T-helper 2 cell treated with Interferon-gamma antibody and Interleukin-4, amounts not matched to agents 100 ng/mL and 5 ng/mL, for 36 hours (primary cell): ENCODE measurements around the gene DUS4L. TPM values are rescaled to one million over a fixed set of nuclear protein-coding genes. Genes with fewer than 3 reads are reported as not detected.
"Not testable (repeated sequence)": the region's sequence is repeated elsewhere in the genome, so short reads cannot be mapped to it uniquely, and the experiment has no call there.

ENCODE experiments used
- intact Hi-C: fragments of 100-400 bp; cut with micrococcal nuclease; formaldehyde crosslinking; loops from one replicate; pipeline ENCODE4 v1.15.1; 2023
- total RNA-seq: library from RNA; stranded (reverse); gene quantifications from 2 replicates; pipeline ENCODE4 v1.2.3, GENCODE V29; 2022

Gene DUS4L, protein sequence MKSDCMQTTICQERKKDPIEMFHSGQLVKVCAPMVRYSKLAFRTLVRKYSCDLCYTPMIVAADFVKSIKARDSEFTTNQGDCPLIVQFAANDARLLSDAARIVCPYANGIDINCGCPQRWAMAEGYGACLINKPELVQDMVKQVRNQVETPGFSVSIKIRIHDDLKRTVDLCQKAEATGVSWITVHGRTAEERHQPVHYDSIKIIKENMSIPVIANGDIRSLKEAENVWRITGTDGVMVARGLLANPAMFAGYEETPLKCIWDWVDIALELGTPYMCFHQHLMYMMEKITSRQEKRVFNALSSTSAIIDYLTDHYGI
- total RNA-seq, result 10.2 and 10.4 TPM in 2 replicates

DNA sequence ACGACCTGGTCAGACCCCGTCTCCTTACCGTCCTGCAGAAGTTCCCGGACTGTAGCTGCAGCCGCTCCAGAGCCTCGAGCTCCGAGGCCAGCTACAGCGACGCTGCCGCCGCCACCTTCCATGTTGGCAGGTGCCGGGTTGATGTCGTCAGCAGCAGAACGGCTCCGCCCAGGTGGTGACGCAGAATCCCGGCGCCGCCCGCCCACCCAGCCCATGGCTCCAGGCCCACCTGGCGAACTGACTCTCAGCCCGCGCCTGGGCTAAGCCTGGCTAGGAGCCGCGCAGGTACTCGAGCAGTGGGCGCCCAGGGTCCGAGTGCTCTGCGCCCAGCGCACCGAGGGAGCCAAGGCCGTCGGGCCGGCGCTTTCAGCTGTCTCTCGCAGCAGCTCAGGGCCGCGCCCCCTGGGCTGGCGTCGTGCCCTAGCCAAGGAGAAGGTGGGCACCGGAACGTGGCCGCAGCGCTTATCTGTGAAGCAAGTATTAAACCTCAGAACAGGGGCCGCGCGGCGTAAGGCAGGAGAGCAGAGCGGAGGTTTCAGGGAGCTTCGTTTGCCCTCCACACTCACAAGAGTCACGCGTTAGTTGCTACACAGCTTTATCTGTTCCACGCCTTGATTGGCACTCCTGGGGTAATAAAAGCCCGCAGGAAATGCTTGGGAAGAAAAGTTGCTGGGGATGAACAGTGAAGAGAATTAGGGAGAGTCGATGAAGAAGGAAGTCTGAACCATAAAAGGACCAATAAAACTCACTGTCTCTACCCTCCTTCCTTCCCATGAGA is at the start of gene DUS4L, which contains the start of gene COG5:
DUS4L (plus strand) TSS at position 197 of the 778 bp plus-strand sequence. CDS start 3,100 bp downstream, outside the sequence.
COG5 (minus strand) TSS at position 146 of the 778 bp plus-strand sequence; CDS start at position 122, 24 bp downstream.
- intact Hi-C loops, result loop anchor here (1.0 to 5.0 kb wide), 7 partner anchors 16 to 1003 kb away; partner anchors contain the start of genes BCAP29, DLD, DNAJB9 and THAP5

DNA sequence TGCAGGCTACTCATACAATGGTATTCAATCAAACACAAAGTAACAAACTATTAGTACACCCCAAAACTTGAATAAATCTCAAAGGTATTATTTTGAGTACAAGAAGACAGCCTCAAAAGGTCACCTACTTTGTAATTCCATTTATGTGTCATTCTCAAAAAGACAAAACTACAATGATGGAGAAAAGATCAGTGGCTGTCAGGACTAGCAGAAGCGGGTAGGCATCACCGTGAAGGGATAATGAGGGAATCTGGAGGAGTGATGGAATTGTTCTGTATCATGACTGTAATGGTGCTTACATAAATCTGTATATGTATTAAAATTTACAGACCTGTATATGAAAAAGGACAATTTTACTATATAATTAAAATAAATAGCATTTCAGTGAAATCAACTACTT is 37.1 kb upstream of the DUS4L start:
- intact Hi-C loops, result no loop called here

DNA sequence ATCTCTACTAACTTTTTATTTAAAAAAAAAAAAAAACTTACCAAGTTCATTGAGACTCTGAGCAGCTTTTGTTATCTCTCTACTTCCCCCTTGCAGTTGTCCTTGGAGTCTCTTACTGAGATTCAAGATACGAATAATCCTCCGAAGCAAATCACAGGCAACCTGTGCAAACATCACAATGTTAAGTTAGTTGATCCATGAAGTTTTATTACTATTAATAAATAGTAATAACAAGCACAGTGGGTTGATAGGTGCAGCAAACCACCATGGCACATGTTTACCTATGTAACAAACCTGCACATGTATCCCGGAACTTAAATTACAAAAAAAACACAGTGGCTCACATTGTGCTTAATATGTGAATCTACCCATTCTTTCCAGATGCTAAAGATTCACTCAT is 36.6 kb upstream of the DUS4L start:
- intact Hi-C loops, result no loop called here

DNA sequence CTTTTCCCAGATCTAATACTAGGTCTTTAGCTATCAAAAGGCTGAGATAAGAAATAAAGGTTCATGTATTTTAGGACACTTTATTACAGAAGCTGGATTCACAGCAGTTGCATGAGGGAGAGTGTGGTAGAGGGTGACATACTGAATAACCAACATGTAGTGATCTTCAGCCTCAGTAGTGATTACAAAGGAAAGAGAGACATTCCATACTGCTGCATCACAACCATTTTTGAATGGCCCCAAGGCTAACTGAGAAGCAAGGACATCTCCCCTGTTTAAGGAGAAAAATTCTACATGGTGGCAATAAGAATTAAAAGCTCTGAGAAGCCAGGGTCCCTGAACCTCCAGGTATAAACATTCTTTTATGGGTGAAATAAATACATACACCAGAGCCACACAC is 35.3 kb upstream of the DUS4L start:
- intact Hi-C loops, result no loop called here

DNA sequence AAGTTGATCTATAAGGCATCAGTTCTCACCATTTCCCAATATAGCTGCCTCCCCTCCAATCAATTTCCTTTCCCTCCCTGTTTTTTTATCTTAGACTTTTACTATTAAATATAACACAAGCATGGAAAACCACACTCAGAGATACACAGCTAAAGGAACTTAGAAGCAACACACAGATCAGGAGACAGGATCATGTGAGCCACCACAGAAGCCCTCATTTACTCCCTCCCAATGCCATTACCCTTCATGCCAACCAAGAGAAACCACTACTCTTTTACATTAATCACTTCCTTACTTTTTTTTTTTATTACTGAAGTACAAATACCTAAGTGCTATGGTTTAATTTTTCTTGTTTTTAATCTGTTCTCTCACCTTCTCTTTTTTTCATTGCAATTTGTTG is 33.0 kb upstream of the DUS4L start:
- intact Hi-C loops, result no loop called here

DNA sequence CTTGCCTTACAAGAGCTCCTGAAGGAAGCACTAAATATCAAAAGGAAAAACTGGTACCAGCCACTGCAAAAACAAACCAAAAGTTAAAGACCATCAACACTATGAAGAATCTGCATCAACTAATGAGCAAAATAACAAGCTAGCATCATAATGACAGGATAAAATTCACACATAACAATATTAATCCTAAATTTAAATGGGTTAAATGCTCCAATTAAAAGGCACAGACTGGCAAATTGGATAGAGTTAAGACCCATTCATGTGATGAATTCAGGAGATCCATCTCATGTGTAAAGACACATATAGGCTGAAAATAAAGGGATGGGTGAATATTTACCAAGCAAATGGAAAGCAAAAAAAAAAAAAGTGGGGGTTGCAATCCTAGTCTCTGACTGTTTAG is 29.6 kb upstream of the DUS4L start:
- intact Hi-C loops, result no loop called here

DNA sequence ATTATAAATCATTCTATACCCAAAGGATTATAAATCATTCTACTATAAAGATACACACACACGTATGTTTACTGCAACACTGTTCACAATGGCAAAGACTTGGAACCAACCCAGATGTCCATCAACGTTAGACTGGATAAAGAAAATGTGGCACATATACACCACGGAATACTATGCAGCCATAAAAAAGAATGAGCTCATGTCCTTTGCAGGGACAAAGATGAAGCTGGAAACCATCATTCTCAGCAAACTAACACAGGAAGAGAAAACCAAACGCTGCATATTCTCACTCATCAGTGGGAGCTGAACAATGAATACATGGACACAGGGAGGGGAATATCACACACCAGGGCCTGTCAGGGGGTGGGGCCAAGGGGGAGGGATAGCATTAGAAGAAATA is 26.5 kb upstream of the DUS4L start:
- intact Hi-C loops, result not testable (repeated sequence)

DNA sequence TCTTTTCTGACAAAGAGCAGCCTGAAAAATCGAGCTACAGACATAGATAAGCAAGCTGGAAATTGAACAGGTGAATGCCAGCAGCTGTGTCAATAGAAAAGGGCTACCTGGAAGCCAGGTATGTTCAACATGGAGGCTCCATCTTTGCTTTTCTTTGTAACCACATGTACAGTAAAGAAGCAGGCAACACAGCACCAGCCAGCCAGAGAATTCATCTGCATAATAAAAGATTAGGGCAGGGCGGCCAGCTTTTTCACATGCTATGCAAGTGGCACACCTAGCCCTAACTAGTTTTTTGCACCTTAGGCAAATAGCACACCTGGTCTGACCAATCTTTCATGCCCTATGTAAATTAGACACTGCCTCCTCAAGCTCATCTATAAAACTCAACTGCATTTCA is 25.8 kb upstream of the DUS4L start:
- intact Hi-C loops, result no loop called here

DNA sequence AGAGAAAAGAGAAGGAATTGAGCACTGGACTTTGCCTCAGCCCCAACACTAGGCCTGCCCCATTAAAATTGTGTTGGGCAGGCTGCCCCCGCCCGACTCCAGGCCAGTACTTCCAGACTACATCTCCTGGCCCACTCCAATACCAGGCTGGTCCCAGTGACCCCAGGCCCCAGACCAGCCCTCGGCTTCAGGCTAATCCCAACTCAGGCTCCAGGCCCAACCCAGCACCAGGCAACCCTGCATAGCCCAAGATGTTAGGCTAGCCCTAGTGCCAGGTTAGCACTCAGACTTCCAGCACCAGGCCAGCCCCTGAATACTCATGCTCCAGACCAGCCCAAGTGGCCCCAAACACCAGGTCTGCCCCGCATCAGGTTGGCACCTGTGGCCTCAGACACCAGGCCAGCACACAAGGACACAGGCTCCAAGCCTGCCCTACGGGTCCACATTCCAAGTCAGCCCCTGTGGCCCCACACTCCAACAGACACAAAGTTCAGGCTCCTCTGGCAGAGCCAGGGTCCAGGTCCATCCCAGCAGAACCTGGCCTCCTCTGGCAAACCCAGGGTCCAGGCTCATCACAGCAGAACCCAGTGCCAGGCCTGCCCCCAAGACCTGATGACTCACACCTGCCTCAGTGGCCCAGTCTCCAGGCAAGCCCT is 20.3 kb upstream of the DUS4L start:
- intact Hi-C loops, result no loop called here

DNA sequence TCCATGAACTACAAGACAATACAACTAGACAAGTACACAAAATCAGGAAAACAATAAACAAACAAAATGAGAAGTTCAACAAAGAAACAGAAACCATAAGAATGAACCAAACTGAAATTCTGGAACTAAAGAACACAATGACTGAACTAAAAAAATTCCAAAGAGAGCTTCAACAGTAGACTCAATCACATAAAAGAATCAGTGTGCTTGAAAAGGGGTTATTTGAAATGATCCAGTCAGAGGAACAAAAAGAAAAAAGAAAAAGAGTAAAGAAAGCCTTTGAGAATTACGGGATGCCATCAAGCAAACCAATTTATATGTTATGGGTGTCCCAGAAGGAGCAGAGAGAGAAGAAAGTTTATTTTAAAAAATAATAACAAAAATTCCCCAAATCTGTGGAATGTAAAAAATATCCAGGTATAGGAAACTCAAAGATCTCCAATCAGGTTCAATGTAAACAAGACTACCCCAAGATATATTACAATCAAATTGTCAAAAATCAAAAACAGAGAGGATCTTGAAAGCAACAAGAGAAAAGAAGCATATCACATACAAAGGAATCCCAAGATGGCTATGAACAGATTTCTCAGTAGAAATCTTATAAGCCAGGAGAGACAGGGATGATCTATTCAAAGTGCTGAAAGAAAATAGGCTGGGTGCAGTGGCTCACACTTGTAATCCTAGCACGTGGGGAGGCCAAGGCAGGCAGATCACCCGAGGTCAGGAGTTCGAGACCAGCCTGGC is 18.8 kb upstream of the DUS4L start:
- intact Hi-C loops, result no loop called here

DNA sequence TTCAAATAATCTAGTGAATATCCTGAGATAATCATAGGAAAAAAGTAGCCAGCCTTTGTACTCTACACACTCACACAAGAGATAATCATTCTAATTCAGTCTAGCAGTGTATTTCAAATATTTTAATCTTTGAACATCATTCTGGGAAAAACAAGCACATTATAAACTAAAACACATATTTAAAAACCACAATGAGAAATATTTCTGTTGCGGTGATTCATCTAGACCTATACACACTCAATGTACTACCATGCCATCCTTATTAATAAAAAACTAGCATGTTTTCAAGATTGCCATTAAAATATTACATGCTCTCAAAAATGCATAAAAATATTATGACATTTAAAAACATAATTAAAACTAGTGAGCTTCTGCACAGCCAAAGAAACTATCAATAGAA is 11.8 kb upstream of the DUS4L start:
- intact Hi-C loops, result no loop called here

DNA sequence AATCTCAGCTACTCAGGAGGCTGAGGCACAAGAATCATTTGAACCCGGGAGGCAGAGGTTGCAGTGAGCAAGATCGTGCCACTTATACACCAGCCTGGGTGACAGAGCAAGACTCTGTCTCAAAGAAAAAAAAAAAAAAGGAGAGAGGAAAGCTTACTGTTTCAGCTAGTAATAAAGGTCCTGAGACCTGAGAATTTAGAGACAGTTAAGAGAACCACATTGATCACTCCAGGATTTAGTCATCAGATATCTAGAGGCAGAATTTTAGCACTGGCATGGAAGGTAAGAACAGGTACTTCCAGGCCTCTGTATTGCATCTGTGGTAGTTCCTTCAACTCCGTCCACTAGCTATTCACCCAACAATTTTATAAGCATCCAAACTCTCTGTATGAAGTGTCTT is 7.9 kb upstream of the DUS4L start:
- intact Hi-C loops, result no loop called here

DNA sequence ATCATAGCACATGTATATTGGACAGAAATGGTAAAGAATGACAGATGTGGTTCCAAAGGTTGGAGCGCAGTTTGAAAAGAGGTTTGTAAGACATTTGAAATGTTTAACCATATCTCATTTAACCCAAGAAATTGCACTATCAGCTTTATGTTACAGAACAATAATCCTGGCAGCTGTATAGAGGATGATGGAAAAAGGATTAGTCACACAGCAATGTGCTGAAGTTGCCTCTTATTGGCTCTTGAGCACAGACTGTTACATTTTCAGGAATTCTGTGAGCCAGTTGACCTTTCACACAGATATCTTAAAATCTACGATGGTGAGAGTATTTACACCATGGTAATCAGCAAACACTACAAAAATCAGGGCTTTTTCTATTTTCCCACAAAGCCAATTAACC is 3.9 kb upstream of the DUS4L start:
- intact Hi-C loops, result loop anchor here (5.0 kb wide), 1 partner anchor 1007 kb away; the partner anchor contains the start of genes DNAJB9 and THAP5

DNA sequence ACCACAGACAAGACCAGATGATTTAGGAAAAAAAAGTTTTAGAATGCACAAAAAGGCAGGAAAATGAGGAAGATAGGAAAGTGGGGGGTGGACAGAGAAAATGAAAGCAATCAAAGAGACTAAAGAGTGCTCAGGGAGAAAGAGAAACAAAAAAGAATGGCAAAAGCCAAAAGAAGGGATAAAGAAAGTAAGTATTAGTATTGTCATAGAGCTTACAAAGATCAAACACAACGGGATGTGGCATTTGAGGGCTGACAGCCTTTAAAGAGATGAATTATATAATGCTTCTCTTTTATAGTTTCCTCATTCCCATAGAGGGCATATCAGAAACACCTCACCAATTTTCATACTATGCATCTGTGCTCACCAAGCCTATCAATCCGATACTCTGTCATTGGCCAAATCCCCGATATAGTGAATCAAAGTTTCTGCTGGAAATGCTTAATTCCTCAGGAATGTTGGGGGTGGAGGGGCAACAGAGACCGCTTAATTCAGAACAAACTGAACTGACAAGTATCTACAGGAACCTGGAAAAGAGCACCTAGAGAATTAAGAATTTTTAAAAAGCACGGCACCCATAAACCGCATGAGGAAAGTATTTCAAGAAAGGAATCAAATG is 2.8 kb upstream of the DUS4L start:
- intact Hi-C loops, result loop anchor here (5.0 kb wide), 1 partner anchor 1006 kb away; the partner anchor contains the start of genes DNAJB9 and THAP5

DNA sequence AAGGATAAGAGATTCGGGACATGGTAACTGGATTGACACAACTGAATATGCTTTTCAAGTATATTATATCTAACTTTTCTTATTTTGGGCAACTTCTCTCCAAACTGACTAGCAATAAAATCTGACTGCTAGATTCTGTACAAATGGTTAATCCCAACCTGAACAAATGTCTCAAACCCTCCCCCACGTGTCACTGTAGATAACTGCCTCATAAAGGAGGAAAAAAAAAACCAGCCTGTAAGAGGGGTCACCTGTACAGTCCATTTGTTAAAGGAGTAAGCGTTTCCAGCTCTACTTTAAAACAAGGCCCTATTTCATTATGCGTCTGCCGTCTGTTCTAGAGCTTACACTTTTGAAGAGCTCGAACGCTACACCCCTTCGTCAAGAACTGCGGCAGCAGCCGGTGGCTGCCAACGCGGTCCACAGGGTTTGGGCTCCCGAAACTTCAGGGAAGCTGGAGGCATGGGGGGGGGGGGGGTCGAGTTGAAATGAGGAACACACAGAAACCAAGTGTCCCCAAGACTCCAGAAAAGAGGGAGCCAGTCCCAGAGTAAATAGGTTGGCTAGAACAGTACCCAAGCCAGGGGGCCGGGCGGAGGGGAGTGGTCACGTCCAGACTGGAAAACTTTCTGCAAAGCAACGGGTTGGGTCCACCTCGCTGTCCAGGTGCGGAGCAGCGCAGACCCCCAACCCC is 543 bp upstream of the DUS4L start:
- intact Hi-C loops, result loop anchor here (1.0 to 5.0 kb wide), 6 partner anchors 17 to 1004 kb away; partner anchors contain the start of genes BCAP29, DLD, DNAJB9 and THAP5

DNA sequence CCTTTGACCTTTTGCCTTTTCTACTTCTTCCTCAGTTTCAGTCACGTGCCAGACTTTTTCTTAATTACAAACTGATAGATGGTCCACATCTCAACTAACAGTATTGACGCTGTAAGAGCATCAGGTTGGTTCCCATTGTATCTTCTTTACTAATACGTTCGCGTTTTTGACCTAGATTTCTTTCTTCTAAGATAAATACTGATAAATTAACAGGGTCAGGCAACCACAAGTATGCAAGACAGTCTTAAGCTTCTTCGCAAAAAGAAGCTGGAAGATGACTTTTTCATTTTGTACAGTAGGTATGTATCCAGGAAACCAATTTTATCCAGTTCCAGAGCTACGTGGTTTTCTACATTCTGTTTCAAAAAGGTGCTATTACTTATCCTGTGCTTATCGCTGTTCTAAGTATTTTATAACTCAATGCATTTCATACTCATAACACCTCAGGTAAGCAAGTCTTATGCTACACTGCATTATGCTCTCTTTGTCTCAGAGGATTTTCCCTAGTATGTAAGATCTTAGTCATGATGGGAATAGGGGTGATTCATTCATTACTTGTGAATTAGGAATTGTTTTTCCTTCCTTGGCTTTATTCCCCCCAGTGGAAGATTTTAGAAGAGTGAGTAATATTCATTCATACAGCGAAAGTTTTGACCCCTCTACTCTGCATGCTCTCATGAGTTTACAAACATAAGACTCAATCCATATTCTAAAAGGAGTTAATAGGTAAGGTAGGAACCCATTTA is 955 bp downstream of the DUS4L start:
- intact Hi-C loops, result loop anchor here (1.0 to 5.0 kb wide), 2 partner anchors 161 to 1003 kb away; partner anchors contain the start of genes DNAJB9 and THAP5

DNA sequence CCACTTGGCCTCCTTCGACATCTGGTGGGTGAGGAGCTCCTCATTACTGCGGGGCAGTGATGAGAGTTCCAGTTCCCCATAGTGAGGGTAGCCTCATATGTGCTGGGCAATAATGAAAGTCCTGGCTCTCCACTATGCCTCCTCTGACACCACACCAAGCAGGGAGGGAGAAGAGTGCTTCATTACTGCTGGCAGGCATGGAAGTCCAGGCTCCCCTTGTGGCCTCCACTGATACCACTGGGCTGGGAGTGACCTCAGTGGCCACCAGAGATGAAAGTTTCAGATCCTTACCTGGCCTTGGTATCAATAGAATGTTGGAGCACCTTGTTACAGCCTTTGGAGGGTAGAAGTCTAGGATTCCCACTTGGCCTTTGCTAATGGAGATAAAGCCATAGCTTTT is 6.5 kb downstream of the DUS4L start:
- intact Hi-C loops, result no loop called here

DNA sequence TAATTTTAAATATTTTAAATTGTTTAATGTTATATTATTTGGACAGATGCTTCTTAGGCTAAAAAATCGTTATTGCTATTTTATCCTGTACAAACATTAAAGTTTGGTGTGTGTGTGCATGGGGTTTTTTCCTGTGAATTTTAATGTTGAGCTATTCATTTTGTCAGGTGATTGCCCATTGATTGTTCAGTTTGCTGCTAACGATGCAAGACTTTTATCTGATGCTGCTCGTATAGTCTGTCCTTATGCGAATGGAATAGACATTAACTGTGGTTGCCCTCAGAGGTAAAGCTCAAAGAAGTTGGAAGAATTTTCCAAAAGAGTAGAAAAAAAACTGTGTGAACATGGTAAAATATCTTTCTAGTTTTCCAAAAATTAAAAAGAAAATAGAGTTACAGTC is 9.8 kb downstream of the DUS4L start:
- intact Hi-C loops, result no loop called here

DNA sequence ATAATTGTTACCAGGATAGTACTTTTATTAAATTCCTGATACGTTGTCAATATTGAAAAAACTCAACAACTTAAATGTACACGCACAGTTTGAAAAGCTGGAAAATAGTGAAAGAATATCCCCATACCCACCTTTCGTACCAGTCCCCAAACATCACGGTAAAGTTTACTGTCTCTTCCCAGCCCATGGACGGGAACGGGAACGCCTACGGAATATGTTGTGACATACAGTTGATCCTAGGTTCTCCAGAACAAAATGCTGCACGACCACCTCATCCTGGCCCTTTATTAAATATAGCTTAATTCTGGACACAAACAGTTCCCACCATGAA is 15.7 kb downstream of the DUS4L start:
- intact Hi-C loops, result no loop called here
